Measurements from ENCODE around the gene MLX.

DNA sequence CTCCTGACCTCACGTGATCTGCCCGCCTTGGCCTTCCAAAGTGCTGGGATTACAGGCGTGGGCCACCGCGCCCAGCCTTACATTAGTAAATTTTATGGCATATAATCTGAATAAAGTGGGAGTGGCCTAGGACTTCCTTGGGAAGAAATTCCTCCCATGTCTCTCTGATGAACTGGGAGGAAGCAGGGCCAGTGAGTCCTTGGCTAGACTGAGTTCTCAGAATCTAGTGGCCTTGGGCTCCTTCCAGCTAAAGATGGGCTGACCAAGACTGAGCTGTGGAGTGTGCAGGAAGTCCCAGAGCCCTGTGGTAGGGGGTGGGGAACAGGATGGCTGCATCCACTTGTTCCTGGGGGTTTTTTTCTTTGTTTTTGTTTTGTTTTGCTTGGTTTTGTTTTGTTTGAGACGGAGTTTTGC lies 40.9 kb upstream of the MLX start:
- no peak for TF ChIP-seq EZH2 (IDR thresholded peaks at IDR 0.05; ENCODE audit: low read length, missing control alignments)
- TF ChIP-seq, protein P1, sequence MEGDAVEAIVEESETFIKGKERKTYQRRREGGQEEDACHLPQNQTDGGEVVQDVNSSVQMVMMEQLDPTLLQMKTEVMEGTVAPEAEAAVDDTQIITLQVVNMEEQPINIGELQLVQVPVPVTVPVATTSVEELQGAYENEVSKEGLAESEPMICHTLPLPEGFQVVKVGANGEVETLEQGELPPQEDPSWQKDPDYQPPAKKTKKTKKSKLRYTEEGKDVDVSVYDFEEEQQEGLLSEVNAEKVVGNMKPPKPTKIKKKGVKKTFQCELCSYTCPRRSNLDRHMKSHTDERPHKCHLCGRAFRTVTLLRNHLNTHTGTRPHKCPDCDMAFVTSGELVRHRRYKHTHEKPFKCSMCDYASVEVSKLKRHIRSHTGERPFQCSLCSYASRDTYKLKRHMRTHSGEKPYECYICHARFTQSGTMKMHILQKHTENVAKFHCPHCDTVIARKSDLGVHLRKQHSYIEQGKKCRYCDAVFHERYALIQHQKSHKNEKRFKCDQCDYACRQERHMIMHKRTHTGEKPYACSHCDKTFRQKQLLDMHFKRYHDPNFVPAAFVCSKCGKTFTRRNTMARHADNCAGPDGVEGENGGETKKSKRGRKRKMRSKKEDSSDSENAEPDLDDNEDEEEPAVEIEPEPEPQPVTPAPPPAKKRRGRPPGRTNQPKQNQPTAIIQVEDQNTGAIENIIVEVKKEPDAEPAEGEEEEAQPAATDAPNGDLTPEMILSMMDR (conservative IDR thresholded peaks at IDR 0.05 in 1 of 2, IDR thresholded peaks at IDR 0.05 in 1 of 2; ENCODE audit: low read depth in 1 of 2, low read length in 2 of 2): no peak

Data from fibroblast of lung (primary cell).